GM18505 (cell line): ENCODE measurements around the gene OR2M5.

Experiments
- ATAC-seq: cut with Tn5 transposase; IDR thresholded peaks from one replicate; pipeline ENCODE4 v1.9.1; 2021; ENCODE audit not compliant: unreplicated experiment
- POLR2A ChIP-seq: IDR thresholded peaks from 4 replicates; pipeline ENCODE4 v1.6.1; 2011; ENCODE audit warnings: borderline replicate concordance; ENCODE audit not compliant: insufficient read depth, insufficient read length; ENCODE audit errors: extremely low read depth

Gene OR2M5

GRCh38 chr1:248187363-248187762 lies 42.4 kb downstream of the OR2M5 start:
- TF ChIP-seq POLR2A, result no peak
- ATAC-seq, result no peak

- no peak for TF ChIP-seq POLR2A
- ATAC-seq, result no peak
Measured at GRCh38 chr1:248189026-248189425, 44.1 kb downstream of the OR2M5 start.

- no peak for TF ChIP-seq POLR2A
- ATAC-seq, result no peak
Measured at GRCh38 chr1:248194117-248194516, 49.2 kb downstream of the OR2M5 start.
